Astrocyte (in vitro differentiated cells and primary cell): ENCODE data around the gene UBE2R2. TPM values are rescaled to one million over a fixed set of nuclear protein-coding genes. Genes with fewer than 3 reads are reported as not detected.
"Not testable (repeated sequence)": the region's sequence is repeated elsewhere in the genome, so short reads cannot be mapped to it uniquely, and the experiment has no call there.

ENCODE experiments used
- DNase-seq: peaks from one replicate; pipeline ENCODE4 v3.0.0-alpha.2; 2010; ENCODE audit warnings: low read depth
- FAIRE-seq: peaks from 2 replicates; lab custom pipeline; 2011; peaks lifted over from hg19 to GRCh38; lab: Jason Lieb, UNC
- H2AFZ ChIP-seq: 2 replicates; pipeline ENCODE4 v1.6.0; 2012; ENCODE audit warnings: low read depth, low read length, inconsistent platforms
- H3K27ac ChIP-seq: 2 replicates; pipeline ENCODE4 v1.5.1; 2011; ENCODE audit warnings: low read depth, low read length, inconsistent platforms
- H3K27me3 ChIP-seq: 2 replicates; pipeline ENCODE4 v1.6.0; 2011; ENCODE audit warnings: low read length, inconsistent platforms; ENCODE audit not compliant: insufficient read depth
- H3K36me3 ChIP-seq: 2 replicates; pipeline ENCODE4 v1.5.1; 2011; ENCODE audit warnings: low read length, inconsistent platforms; ENCODE audit not compliant: insufficient read depth
- H3K4me1 ChIP-seq: 2 replicates; pipeline ENCODE4 v1.5.1; 2011; ENCODE audit warnings: low read length, inconsistent platforms; ENCODE audit not compliant: insufficient read depth
- H3K4me2 ChIP-seq: 2 replicates; pipeline ENCODE4 v1.6.0; 2012; ENCODE audit warnings: low read length, inconsistent platforms
- H3K4me3 ChIP-seq: 2 replicates; pipeline ENCODE4 v1.5.1; 2011; ENCODE audit warnings: low read depth, mild to moderate bottlenecking, low read length, inconsistent platforms; ENCODE audit not compliant: insufficient read depth
- H3K79me2 ChIP-seq: 2 replicates; pipeline ENCODE4 v1.6.0; 2012; ENCODE audit warnings: mild to moderate bottlenecking, low read length, inconsistent platforms; ENCODE audit not compliant: insufficient read depth
- H3K9ac ChIP-seq: 2 replicates; pipeline ENCODE4 v1.6.0; 2012; ENCODE audit warnings: mild to moderate bottlenecking, low read length, inconsistent platforms
- H3K9me3 ChIP-seq: 2 replicates; pipeline ENCODE4 v1.5.1; 2012; ENCODE audit warnings: low read depth, mild to moderate bottlenecking, low read length, inconsistent platforms; ENCODE audit not compliant: insufficient read depth
- H4K20me1 ChIP-seq: 2 replicates; pipeline ENCODE4 v1.6.0; 2012; ENCODE audit warnings: low read length, inconsistent platforms; ENCODE audit not compliant: insufficient read depth
- H3K27ac Mint-ChIP-seq: one replicate; pipeline ENCODE4 v1.8.0; 2021; ENCODE audit warnings: mild to moderate bottlenecking, mixed read lengths; ENCODE audit not compliant: unreplicated experiment
- H3K27me3 Mint-ChIP-seq: one replicate; pipeline ENCODE4 v1.8.0; 2021; ENCODE audit warnings: low read depth, mixed read lengths; ENCODE audit not compliant: unreplicated experiment
- H3K36me3 Mint-ChIP-seq: one replicate; pipeline ENCODE4 v1.8.0; 2021; ENCODE audit warnings: low read depth, mixed read lengths; ENCODE audit not compliant: unreplicated experiment
- H3K4me1 Mint-ChIP-seq: one replicate; pipeline ENCODE4 v1.8.0; 2021; ENCODE audit warnings: low read depth, mixed read lengths; ENCODE audit not compliant: unreplicated experiment
- H3K4me3 Mint-ChIP-seq: one replicate; pipeline ENCODE4 v1.8.0; 2021; ENCODE audit warnings: mild to moderate bottlenecking, moderate library complexity, mixed read lengths; ENCODE audit not compliant: unreplicated experiment
- H3K9me3 Mint-ChIP-seq: one replicate; pipeline ENCODE4 v1.8.0; 2021; ENCODE audit warnings: mild to moderate bottlenecking, mixed read lengths; ENCODE audit not compliant: unreplicated experiment
- CTCF ChIP-seq: IDR thresholded peaks from 2 replicates; pipeline ENCODE4 v1.5.1; 2011; ENCODE audit warnings: low read depth, mild to moderate bottlenecking, inconsistent platforms, low read length, moderate library complexity; ENCODE audit not compliant: insufficient read depth
- EZH2 ChIP-seq: IDR thresholded peaks from 2 replicates; pipeline ENCODE4 v1.6.1; 2012; ENCODE audit warnings: mild to moderate bottlenecking, low read length, inconsistent platforms; ENCODE audit not compliant: insufficient read depth
- total RNA-seq: library from RNA; stranded (reverse); gene quantifications from 2 replicates; pipeline ENCODE4 v1.2.1, GENCODE V29; 2021

The UBE2R2 gene
- total RNA-seq, 1 donor from 2014 or later = 48.7 TPM

GRCh38 chr9:33795281-33795680 lies 21.7 kb upstream of the UBE2R2 start, which contains the start of gene PRSS3:
PRSS3 (plus strand) TSS chr9:33795561; CDS start chr9:33795574, 13 bp downstream.
- no peak within 1 kb of the TSS for H3K9ac ChIP-seq
- H3K4me3 Mint-ChIP-seq = no peak within 1 kb of the TSS

GRCh38 chr9:33795819-33796218 lies 21.1 kb upstream of the UBE2R2 start:
- no peak overlapping the region for H3K4me2 ChIP-seq
- peaks cover 20% of the 10 kb centered on the region for H3K9me3 Mint-ChIP-seq
- no peak overlapping the region for H3K27ac Mint-ChIP-seq
- no peak for FAIRE-seq
- peaks cover 5% of the 10 kb centered on the region for H3K4me1 Mint-ChIP-seq
- TF ChIP-seq CTCF (no peak), EZH2 (no peak)
- peaks cover 12% of the 10 kb centered on the region for H3K27me3 ChIP-seq
- no peak overlapping the region for H3K27ac ChIP-seq
- H3K4me3 ChIP-seq = no peak overlapping the region
- H3K9ac ChIP-seq = no peak overlapping the region
- H4K20me1 ChIP-seq = no peaks in the 10 kb centered on the region
- no peaks in the 10 kb centered on the region for H3K9me3 ChIP-seq
- peaks cover 5% of the 10 kb centered on the region for H3K4me1 ChIP-seq
- no peaks in the 10 kb centered on the region for H3K79me2 ChIP-seq
- peaks cover 18% of the 10 kb centered on the region for H3K36me3 Mint-ChIP-seq
- H2AFZ ChIP-seq = no peak overlapping the region
- DNase-seq = no peak
- H3K27me3 Mint-ChIP-seq = peaks cover 59% of the 10 kb centered on the region
- no peaks in the 10 kb centered on the region for H3K36me3 ChIP-seq
- H3K4me3 Mint-ChIP-seq = no peak overlapping the region

More at GRCh38 chr9:33795281-33795680, 21.7 kb upstream of the UBE2R2 start, which contains the start of gene PRSS3:
- DNase-seq = no peak
- Histone ChIP-seq H3K9me3 (no peaks in the 10 kb centered on the region), H3K4me3 (no peak within 1 kb of the TSS), H3K79me2 (no peaks in the 10 kb centered on the region), H3K4me2 (no peak within 1 kb of the TSS), H3K36me3 (no peaks in the 10 kb centered on the region), H3K27me3 (peaks cover 12% of the 10 kb centered on the region), H2AFZ (no peak within 1 kb of the TSS), H3K27ac (no peak within 1 kb of the TSS), H3K4me1 (peaks cover 5% of the 10 kb centered on the region), H4K20me1 (no peaks in the 10 kb centered on the region)
- Mint-ChIP-seq H3K27me3 (peaks cover 59% of the 10 kb centered on the region), H3K4me1 (peaks cover 6% of the 10 kb centered on the region), H3K27ac (no peak within 1 kb of the TSS), H3K9me3 (peaks cover 20% of the 10 kb centered on the region), H3K36me3 (peaks cover 18% of the 10 kb centered on the region)
- FAIRE-seq = no peak
- TF ChIP-seq EZH2 = no peak
- no peak for TF ChIP-seq CTCF

GRCh38 chr9:33796679-33797078 lies 20.3 kb upstream of the UBE2R2 start:
- not testable (repeated sequence) for FAIRE-seq, H3K4me1 ChIP-seq, H3K27ac Mint-ChIP-seq, H2AFZ ChIP-seq, H3K4me1 Mint-ChIP-seq, H3K36me3 ChIP-seq, DNase-seq, H3K9me3 ChIP-seq, H3K27ac ChIP-seq, H3K4me2 ChIP-seq, H3K9ac ChIP-seq, H3K4me3 Mint-ChIP-seq, H3K79me2 ChIP-seq, H4K20me1 ChIP-seq, H3K4me3 ChIP-seq
- H3K27me3 ChIP-seq = peaks cover 12% of the 10 kb centered on the region
- Mint-ChIP-seq H3K36me3 (peaks cover 18% of the 10 kb centered on the region), H3K9me3 (peaks cover 20% of the 10 kb centered on the region), H3K27me3 (peaks cover 59% of the 10 kb centered on the region)
